ENCODE data around the gene PITRM1. TPM values are rescaled to one million over a fixed set of nuclear protein-coding genes. Genes with fewer than 3 reads are reported as not detected.

PITRM1 gene
- total RNA-seq, 1 donor from 2014 or later: 80.4 TPM

DNA sequence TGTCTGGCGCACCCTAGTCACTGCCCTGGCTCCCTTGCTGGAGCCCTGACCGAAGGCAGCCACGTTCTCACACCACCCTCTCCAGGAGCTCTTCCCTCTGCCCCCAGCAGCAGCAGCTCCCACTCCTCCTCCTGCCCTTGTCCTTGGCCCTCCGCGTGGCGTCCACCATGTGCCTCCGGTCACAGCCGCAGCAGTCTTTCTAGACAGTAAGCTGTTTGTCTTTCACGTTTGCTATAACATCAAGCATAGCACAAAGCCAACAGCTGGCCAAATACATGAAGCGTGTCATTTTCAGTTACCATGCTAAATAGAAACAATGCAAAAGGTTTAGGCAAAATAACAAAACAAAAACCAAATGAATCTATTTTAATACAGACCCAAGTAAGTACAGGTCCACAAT, 3.3 kb downstream of the PITRM1 start:
- no peak overlapping the region for H2AFZ ChIP-seq (ENCODE audit: low read depth, low read length)
- peaks cover 37% of the 10 kb centered on the region for H4K20me1 ChIP-seq (ENCODE audit: insufficient read depth, low read length)
- peaks cover 48% of the 10 kb centered on the region for H3K79me2 ChIP-seq (ENCODE audit: insufficient read depth, low read length)
- no peaks in the 10 kb centered on the region for H3K9me3 ChIP-seq (ENCODE audit: insufficient read depth, low read depth, low read length)
- H3K27ac ChIP-seq (ENCODE audit: low read depth, low read length): no peak overlapping the region
- H3K27ac Mint-ChIP-seq (ENCODE audit: unreplicated experiment): no peak overlapping the region
- no peaks in the 10 kb centered on the region for H3K27me3 ChIP-seq (ENCODE audit: insufficient read depth, low read length)
- no peak for DNase-seq (ENCODE audit: low read depth)
- H3K9me3 Mint-ChIP-seq (ENCODE audit: unreplicated experiment): no peaks in the 10 kb centered on the region
- TF ChIP-seq EZH2 (IDR thresholded peaks at IDR 0.05; ENCODE audit: insufficient read depth, low read length): no peak
- TF ChIP-seq, protein P1, sequence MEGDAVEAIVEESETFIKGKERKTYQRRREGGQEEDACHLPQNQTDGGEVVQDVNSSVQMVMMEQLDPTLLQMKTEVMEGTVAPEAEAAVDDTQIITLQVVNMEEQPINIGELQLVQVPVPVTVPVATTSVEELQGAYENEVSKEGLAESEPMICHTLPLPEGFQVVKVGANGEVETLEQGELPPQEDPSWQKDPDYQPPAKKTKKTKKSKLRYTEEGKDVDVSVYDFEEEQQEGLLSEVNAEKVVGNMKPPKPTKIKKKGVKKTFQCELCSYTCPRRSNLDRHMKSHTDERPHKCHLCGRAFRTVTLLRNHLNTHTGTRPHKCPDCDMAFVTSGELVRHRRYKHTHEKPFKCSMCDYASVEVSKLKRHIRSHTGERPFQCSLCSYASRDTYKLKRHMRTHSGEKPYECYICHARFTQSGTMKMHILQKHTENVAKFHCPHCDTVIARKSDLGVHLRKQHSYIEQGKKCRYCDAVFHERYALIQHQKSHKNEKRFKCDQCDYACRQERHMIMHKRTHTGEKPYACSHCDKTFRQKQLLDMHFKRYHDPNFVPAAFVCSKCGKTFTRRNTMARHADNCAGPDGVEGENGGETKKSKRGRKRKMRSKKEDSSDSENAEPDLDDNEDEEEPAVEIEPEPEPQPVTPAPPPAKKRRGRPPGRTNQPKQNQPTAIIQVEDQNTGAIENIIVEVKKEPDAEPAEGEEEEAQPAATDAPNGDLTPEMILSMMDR (IDR thresholded peaks at IDR 0.05; ENCODE audit: insufficient read depth, low read depth, low read length): no peak
- H3K27me3 Mint-ChIP-seq (ENCODE audit: low read depth, unreplicated experiment): no peaks in the 10 kb centered on the region
- H3K4me2 ChIP-seq (ENCODE audit: low read length): no peak overlapping the region
- no peak for FAIRE-seq
- H3K4me3 Mint-ChIP-seq (ENCODE audit: unreplicated experiment): no peak overlapping the region
- H3K4me1 Mint-ChIP-seq (ENCODE audit: low read depth, unreplicated experiment): peaks cover 2% of the 10 kb centered on the region
- no peak overlapping the region for H3K9ac ChIP-seq (ENCODE audit: low read length)
- H3K4me1 ChIP-seq (ENCODE audit: insufficient read depth, low read length): no peaks in the 10 kb centered on the region
- no peak overlapping the region for H3K4me3 ChIP-seq (ENCODE audit: insufficient read depth, low read depth, low read length)
- peaks cover 34% of the 10 kb centered on the region for H3K36me3 Mint-ChIP-seq (ENCODE audit: low read depth, unreplicated experiment)
- H3K36me3 ChIP-seq (ENCODE audit: insufficient read depth, low read length): peaks cover 50% of the 10 kb centered on the region

DNA sequence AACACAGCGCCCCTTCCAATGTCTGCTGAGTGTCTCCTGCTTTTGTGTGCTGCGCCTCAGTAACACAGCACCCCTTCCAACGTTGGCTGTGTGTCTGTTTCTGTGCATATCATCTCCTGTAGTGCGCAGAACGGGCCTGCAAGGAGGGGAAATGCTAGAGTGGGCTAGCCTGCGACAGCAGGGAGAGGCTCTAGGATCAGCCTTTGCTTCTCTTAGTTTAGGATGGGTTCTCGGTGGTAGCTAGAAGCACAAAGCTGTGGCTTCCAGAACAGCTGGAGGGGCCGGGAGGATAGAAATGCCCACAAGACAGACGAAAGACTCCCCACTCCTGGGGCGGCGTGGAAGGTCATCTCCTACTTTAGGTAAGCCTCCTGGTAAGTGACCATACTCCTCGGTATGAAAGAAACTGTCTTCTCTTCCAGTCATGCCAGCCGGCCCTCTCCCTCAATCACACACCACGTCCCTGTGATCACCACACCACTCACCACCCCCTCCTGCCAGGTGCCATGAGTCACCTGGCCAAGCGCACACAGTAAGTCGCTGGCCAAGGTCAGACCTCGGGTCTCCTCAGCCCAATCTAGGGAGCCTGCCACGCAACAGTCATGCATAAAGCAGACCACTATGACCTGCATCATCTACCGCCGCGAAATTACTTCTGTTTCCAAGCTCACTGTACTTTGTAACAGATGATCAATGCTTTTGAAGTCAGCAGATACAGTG, 4.8 kb downstream of the PITRM1 start:
- H3K27ac ChIP-seq (ENCODE audit: low read depth, low read length): no peak overlapping the region
- FAIRE-seq (no peak), DNase-seq (ENCODE audit: low read depth) (no peak)
- H2AFZ ChIP-seq (ENCODE audit: low read depth, low read length): no peak overlapping the region
- peaks cover 40% of the 10 kb centered on the region for H4K20me1 ChIP-seq (ENCODE audit: insufficient read depth, low read length)
- peaks cover 48% of the 10 kb centered on the region for H3K79me2 ChIP-seq (ENCODE audit: insufficient read depth, low read length)
- no peaks in the 10 kb centered on the region for H3K4me1 ChIP-seq (ENCODE audit: insufficient read depth, low read length)
- no peak overlapping the region for H3K9ac ChIP-seq (ENCODE audit: low read length)
- no peak overlapping the region for H3K4me3 ChIP-seq (ENCODE audit: insufficient read depth, low read depth, low read length)
- Mint-ChIP-seq H3K36me3 (ENCODE audit: low read depth, unreplicated experiment) (peaks cover 35% of the 10 kb centered on the region), H3K27me3 (ENCODE audit: low read depth, unreplicated experiment) (no peaks in the 10 kb centered on the region), H3K9me3 (ENCODE audit: unreplicated experiment) (no peaks in the 10 kb centered on the region), H3K4me3 (ENCODE audit: unreplicated experiment) (no peak overlapping the region), H3K4me1 (ENCODE audit: low read depth, unreplicated experiment) (peaks cover 2% of the 10 kb centered on the region), H3K27ac (ENCODE audit: unreplicated experiment) (no peak overlapping the region)
- TF ChIP-seq EZH2 (IDR thresholded peaks at IDR 0.05; ENCODE audit: insufficient read depth, low read length): no peak
- TF ChIP-seq, protein P1 (IDR thresholded peaks at IDR 0.05; ENCODE audit: insufficient read depth, low read depth, low read length): no peak
- H3K4me2 ChIP-seq (ENCODE audit: low read length): no peak overlapping the region
- no peaks in the 10 kb centered on the region for H3K9me3 ChIP-seq (ENCODE audit: insufficient read depth, low read depth, low read length)
- peaks cover 61% of the 10 kb centered on the region for H3K36me3 ChIP-seq (ENCODE audit: insufficient read depth, low read length)
- H3K27me3 ChIP-seq (ENCODE audit: insufficient read depth, low read length): no peaks in the 10 kb centered on the region

Measured in astrocyte (in vitro differentiated cells and primary cell).